Stimulated activated CD4-positive, alpha-beta T cell treated with anti-CD3 and anti-CD28 coated beads, Interleukin-4, amount 100 ng/mL, for 1 hour (primary cell): ENCODE measurements around the gene SLC4A9.
"Not testable (repeated sequence)": the region's sequence is repeated elsewhere in the genome, so short reads cannot be mapped to it uniquely, and the experiment has no call there.

Experiments
- DNase-seq: peaks from one replicate; pipeline ENCODE4 v3.0.0-alpha.2; 2020

Gene SLC4A9

DNA sequence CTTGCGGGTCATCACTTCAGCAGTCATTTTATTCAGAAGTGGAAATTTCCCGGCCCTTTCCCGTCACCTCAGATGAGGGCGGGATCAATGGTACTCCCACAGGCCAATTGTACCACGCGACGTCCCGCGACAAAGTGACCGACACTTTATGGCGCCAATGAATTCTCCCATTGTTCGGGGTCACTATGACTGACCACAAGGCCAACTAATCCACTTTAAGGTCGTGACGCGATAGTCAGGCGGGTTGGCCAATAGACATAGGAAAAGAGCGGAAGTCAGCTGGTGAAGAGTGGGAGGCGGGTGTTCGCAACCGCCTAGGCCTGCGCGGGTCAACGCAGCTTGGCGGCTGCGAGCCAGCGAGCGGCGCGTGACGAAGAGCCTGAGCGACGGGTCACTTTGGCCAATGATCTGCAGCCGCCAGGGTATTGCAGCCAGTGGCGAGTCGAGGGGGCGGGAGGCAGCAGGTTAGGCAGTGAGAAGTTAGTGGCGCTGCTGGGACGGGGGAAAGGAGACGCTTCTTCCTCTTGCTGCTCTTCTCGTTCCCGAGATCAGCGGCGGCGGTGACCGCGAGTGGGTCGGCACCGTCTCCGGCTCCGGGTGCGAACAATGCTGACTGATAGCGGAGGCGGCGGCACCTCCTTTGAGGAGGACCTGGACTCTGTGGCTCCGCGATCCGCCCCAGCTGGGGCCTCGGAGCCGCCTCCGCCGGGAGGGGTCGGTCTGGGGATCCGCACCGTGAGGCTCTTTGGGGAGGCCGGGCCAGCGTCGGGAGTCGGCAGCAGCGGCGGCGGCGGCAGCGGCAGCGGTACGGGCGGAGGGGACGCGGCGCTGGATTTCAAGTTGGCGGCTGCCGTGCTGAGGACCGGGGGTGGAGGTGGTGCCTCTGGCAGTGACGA is 41.6 kb downstream of the SLC4A9 start, which contains the start of gene ANKHD1:
TSS of gene ANKHD1 (plus strand) at position 472 of the 896 bp plus-strand sequence. CDS start at position 607, 135 bp downstream.
- peak; percentile 93 for DNase-seq

DNA sequence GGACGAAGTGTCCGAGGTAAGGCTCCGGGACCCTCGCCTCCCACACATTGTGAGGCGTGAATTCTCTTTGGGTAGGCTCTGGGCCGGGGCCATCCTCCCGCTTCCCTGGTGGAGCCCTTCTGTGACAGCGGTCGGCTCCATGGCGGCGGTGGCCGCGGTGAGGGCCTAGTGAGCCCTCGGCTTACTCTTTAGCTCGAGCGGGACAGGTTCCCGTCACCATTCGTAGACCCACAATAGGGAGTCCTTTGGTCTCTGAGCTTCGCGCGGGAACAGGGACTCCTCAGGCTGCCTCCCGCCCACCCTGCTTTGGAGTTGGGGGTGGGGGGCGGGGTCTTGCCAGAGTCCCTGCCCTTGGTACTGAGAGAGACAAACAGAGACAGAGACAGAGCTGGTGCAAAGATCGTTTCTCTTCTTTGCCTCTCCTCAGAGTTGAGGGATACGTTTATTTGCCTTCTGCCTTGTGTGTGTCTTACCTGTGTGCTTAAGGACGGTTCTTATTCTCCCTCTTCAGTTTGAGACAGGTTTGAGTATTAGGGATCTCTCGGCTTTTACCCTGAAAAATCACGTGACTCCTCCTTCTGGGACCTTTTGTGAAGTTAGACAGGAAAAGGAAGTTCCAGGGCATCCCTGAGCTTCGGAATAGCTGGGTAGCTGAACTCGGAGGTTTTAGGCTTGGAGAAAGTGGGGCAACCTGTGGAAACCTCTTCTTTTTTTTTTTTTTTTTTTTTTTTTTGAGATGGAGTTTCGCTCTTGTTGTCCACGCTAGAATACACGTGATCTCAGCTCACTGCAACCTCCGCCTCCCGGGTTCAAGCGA is 42.5 kb downstream of the SLC4A9 start:
- DNase-seq = peak; percentile 54

DNA sequence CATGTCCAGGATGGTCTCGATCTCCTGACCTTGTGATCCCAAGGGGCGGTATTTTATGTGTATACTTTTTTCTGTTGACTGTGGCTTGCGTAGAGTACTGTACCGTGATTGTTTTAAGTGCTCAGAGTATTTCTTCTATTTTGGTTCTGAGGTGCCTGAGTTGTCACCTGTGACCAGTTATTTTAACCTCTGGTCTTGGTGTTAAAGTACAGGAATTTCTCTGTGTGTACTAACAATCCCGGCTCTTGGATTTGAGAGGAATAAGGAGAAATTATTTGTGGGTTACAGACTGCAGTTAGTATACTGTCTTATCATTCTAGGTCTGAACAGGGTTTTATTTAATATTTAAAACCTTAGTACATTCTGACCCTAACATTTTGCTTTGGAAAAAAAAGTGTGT is 43.6 kb downstream of the SLC4A9 start:
- DNase-seq = no peak

DNA sequence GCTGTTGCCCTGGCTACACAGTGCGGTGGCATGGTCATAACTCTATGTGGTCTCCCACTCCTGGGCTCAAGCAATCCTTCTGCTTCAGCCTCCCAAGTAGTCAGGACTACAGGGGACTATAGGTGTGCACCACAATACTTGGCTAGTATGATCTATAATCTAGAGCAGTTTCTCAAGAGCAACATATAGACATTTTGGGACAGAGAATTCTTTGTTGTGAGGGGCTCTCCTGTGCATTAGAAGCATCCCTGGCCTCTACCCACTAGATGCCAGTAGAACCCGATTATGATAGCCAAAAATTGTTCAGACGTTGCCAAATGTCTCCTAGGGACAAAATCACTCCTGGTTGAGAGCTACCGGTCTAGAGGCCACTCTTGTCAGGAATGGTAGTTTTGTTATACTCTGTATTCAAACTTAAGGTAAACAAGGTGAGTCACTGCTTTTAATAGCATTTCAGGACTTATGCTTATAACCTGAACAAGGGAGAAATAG is 48.8 kb downstream of the SLC4A9 start:
- DNase-seq = no peak

DNA sequence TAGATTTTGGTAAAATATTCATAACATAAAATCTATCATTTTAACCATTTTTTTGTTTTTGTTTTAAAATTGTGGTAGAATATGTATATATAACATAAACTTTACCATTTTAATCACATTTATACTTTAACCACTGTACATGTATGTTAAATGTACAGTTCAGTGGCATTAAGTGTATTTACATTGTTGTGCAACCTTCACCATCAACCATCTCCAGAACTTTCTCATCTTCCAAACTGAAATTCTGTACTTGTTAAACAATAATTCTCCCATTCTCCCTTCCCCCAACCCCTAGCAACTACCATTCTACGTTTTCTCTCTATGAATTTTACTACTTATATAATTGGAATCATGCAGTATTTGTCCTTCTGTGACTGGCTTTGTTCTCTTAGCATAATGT is 53.2 kb downstream of the SLC4A9 start:
- DNase-seq = no peak

DNA sequence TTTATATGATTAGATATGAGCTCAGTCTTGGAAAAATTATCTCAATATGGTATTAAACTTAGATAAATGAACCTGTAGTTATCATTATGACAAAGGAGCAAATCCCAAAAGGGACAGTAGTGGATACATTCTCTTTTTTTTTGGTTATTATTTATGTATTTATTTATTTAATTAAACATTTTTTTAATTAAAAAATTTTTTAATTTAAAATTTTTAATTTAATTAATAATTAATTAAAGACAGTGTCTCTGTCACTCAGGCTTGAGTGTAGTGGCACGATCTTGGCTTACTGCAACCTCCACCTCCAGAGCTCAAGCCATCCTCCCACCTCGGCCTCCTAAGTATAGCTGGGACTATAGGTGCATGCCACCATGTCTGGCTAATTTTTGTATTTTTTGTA is 57.2 kb downstream of the SLC4A9 start:
- DNase-seq = no peak

DNA sequence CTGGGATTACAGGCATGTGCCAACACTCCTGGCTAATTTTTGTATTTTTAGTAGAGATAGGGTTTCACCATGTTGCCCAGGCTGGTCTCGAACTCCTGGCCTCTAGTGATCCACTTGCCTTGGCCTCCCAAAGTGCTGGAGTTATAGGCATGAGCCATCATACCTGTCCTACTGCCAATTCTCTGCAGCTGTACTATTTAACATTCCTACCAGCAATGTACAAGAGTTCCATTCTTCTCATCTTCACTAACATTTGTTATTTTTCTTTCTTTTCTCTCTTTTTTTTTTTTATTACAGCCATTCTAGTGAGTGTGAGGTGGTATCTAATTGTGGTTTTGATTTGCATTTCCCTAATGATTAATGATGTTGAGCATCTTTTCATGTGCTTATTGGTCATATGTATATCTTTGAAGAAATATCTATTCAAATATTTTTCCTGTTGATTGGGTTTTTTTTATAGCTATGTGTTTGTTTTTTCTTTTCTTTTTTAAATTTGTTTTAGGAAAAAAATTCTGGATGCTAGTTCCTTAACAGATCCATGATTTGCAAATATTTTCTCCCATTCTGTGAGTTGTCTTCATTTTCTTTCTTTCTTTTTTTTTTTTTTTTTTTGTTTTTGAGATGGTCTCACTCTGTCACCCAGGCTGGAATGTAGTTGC is 59.0 kb downstream of the SLC4A9 start:
- no peak for DNase-seq

DNA sequence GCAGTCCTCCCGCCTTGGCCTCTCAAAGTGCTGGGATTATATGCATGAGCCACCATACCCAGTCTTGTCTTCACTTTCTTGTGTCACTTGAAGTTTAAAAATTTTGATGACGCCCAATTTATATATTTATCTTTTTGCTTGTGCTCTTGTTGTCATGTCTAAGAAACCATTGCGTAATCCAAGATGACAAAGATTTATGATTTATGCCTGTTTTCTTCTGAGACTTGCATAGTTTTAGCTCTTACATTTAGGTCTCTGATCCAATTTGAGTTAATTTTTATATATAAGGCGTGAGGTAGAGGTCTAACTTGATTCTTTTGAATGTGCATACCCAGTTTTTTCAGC is 60.2 kb downstream of the SLC4A9 start:
- no peak for DNase-seq

DNA sequence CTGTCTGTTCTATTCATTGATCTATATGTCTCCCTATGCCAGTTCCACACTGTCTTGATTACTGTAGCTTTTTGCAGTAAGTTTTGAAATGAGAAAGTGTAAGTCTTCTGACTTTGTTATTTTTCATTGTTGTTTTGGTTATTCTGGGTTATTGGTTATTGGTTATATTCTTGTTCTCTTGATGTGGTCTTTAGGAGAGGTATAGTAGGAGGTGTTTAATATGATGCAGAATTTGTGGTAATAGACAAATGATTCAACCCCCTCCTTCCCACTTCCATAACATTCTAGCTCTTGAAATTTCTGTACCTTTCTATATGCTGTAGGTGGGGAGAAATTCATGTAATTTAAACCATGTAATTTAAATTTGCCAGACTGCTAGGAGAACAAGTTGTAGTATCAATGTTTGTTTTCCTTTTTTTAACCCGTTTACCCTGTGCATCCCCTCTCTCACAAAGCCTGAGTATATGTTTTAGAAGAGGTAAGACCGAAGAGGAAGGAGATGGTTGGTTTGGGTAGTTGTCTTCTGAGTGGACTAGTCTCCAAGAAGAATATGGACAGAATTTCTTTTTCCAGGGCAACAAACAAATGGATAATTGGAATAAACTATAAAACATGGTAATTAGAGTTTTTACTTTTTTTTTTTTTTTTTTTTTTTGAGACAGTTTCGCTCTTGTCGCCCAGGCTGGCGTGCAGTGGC is 60.8 kb downstream of the SLC4A9 start:
- no peak for DNase-seq

DNA sequence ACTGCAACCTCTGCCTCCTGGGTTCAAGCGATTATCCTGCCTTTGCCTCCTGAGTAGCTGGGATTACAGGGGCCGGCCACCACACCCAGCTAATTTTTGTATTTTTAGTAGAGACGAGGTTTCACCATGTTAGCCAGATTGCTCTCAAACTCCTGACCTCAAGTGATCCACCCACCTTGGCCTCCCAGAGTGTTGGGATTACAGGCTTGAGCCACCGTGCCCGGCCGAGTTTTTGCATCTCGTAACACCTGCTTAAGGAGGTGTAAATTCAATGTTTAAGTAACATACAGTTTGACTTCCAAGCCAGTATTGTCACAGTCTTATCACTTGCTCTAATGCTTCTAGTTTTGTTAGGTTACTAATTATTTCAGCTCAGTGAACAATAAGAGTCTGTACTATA is 61.4 kb downstream of the SLC4A9 start:
- DNase-seq = not testable (repeated sequence)

DNA sequence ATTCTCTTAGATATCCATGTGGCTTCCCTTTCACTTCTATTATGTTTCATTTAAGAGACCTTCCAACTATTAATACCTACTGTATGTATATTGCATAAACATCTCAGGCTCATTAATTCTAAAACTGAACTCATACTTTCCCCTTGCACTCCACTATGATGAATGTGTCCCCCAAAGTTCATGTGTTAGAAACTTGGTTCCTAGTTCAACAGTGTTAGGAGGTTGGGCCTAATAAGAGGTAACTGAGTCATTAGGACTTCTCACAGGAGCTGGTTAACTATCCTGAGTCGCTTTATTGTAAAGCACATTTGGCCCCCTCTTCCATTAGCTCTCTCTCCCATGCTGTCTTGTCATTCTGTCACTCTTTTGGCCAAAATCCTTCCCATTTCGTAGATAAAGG is 63.6 kb downstream of the SLC4A9 start:
- no peak for DNase-seq

DNA sequence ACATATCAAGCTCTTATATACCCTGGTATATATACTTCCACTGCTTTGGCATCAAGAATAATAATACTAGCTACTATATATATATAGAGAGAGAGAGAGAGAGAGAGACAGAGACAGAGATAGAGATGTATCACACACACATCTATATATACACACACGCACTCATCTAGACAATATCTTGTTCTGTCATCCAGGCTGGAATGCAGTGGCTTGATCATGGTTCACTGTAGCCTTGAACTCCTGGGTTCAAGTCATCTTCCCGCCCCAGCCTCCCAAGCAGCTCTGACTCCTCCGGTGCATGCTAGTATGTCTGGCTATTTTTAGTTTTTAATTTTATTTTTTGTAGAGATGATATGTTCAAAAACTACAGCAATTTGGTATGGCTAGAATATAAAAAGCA is 64.1 kb downstream of the SLC4A9 start:
- DNase-seq = no peak
